IMR-90 (cell line): ENCODE results near the gene TMEM120A. TPM values are rescaled to one million over a fixed set of nuclear protein-coding genes. Genes with fewer than 3 reads are reported as not detected.
"Not testable (repeated sequence)": the region's sequence is repeated elsewhere in the genome, so short reads cannot be mapped to it uniquely, and the experiment has no call there.

ENCODE experiments used
- ATAC-seq: fragments of 200-7000 bp; cut with Tn5 transposase; 2 replicates; pipeline ENCODE4 v1.9.1; 2020; ENCODE audit warnings: low read depth, mild to moderate bottlenecking, moderate library complexity
- BruUV-seq: library from RNA; stranded (reverse); fragments of 400-500 nt; replicated peaks from 2 replicates; lab custom pipeline; 2021; lab: Mats Ljungman, UMichigan
- CTCF ChIA-PET: fragments of 300-600 bp; formaldehyde crosslinking; extraction: SDS; loops from one replicate; lab custom pipeline; 2021; ENCODE audit warnings: antibody characterized with exemption; lab: Yijun Ruan, JAX
- POLR2A ChIA-PET: fragments of 300-600 bp; sonication (Branson Sonifier 250); formaldehyde crosslinking; loops from one replicate; lab custom pipeline; 2022; ENCODE audit warnings: antibody characterized with exemption; ENCODE audit not compliant: unreplicated experiment; lab: Charles Lee
- DNase-seq: peaks from one replicate; pipeline ENCODE4 v3.0.0; 2013
- H2AFZ ChIP-seq: replicated peaks from 2 replicates; pipeline ENCODE3; 2013; ENCODE audit warnings: low read length, mild to moderate bottlenecking; ENCODE audit not compliant: poor library complexity
- H2AK5ac ChIP-seq: 2 replicates; pipeline ENCODE4 v1.6.1; 2013; ENCODE audit warnings: low read depth, low read length, inconsistent platforms
- H2AK9ac ChIP-seq: replicated peaks from 2 replicates; pipeline ENCODE3; 2013; ENCODE audit warnings: mild to moderate bottlenecking, low read depth, low read length, moderate library complexity; ENCODE audit not compliant: poor library complexity
- H2BK120ac ChIP-seq: 2 replicates; pipeline ENCODE4 v1.6.1; 2013; ENCODE audit warnings: low read depth, low read length, inconsistent platforms
- H2BK15ac ChIP-seq: 3 replicates; pipeline ENCODE4 v1.6.1; 2013; ENCODE audit warnings: low read depth, low read length, inconsistent platforms
- H2BK20ac ChIP-seq: 2 replicates; pipeline ENCODE4 v1.6.1; 2013; ENCODE audit warnings: low read depth, mild to moderate bottlenecking, inconsistent platforms, low read length, moderate library complexity
- H2BK5ac ChIP-seq: 2 replicates; pipeline ENCODE4 v1.6.1; 2013; ENCODE audit warnings: mild to moderate bottlenecking, low read depth, low read length, inconsistent platforms; ENCODE audit not compliant: poor library complexity, severe bottlenecking
- H3K14ac ChIP-seq: replicated peaks from 2 replicates; pipeline ENCODE4 v1.6.1; 2013; ENCODE audit warnings: low read depth, low read length, inconsistent platforms
- H3K18ac ChIP-seq: 2 replicates; pipeline ENCODE4 v1.6.1; 2013; ENCODE audit warnings: low read depth, low read length, control low read depth
- H3K23ac ChIP-seq: 2 replicates; pipeline ENCODE4 v1.6.1; 2013; ENCODE audit warnings: low read depth, low read length, inconsistent platforms
- H3K27ac ChIP-seq: 2 replicates; pipeline ENCODE4 v1.5.1; 2013; ENCODE audit warnings: mild to moderate bottlenecking, control low read depth, low read length; ENCODE audit not compliant: insufficient read depth
- H3K27me3 ChIP-seq: 2 replicates; pipeline ENCODE4 v1.6.1; 2013; ENCODE audit warnings: low read length; ENCODE audit not compliant: control insufficient read depth, insufficient read depth
- H3K36me3 ChIP-seq: 2 replicates; pipeline ENCODE4 v1.6.1; 2013; ENCODE audit warnings: low read length, mixed read lengths; ENCODE audit not compliant: control insufficient read depth, insufficient read depth
- H3K4ac ChIP-seq: 2 replicates; pipeline ENCODE4 v1.6.1; 2013; ENCODE audit warnings: low read depth, low read length, inconsistent platforms
- H3K4me1 ChIP-seq: 2 replicates; pipeline ENCODE4 v1.6.1; 2013; ENCODE audit warnings: low read length, mixed read lengths; ENCODE audit not compliant: control insufficient read depth, insufficient read depth
- H3K4me2 ChIP-seq: 2 replicates; pipeline ENCODE4 v1.6.1; 2013; ENCODE audit warnings: low read depth, mild to moderate bottlenecking, control low read depth, low read length, moderate library complexity
- H3K4me3 ChIP-seq: 2 replicates; pipeline ENCODE4 v1.5.1; 2013; ENCODE audit warnings: low read depth, mild to moderate bottlenecking, control low read depth, low read length, moderate library complexity; ENCODE audit not compliant: insufficient read depth
- H3K56ac ChIP-seq: 2 replicates; pipeline ENCODE4 v1.6.1; 2013; ENCODE audit warnings: low read length, inconsistent platforms; ENCODE audit not compliant: insufficient read depth; ENCODE audit errors: extremely low read depth
- H3K79me1 ChIP-seq, 2 experiments: 2 replicates each; pipeline ENCODE4 v1.6.1; 2013; ENCODE audit warnings: low read length in 2 of 2, inconsistent platforms in 1 of 2, low read depth in 1 of 2
- H3K9ac ChIP-seq: 2 replicates; pipeline ENCODE4 v1.6.1; 2013; ENCODE audit warnings: low read depth, low read length, control low read depth
- H3K9me1 ChIP-seq: 2 replicates; pipeline ENCODE4 v1.6.1; 2013; ENCODE audit warnings: low read length, inconsistent platforms; ENCODE audit not compliant: insufficient read depth
- H3K9me3 ChIP-seq: 2 replicates; pipeline ENCODE4 v1.6.1; 2013; ENCODE audit warnings: low read length; ENCODE audit not compliant: control insufficient read depth, insufficient read depth
- H4K20me1 ChIP-seq: 2 replicates; pipeline ENCODE4 v1.6.1; 2013; ENCODE audit warnings: low read length, inconsistent platforms; ENCODE audit not compliant: insufficient read depth
- H4K5ac ChIP-seq: 2 replicates; pipeline ENCODE4 v1.6.1; 2013; ENCODE audit warnings: mild to moderate bottlenecking, low read depth, low read length, control low read depth
- H4K8ac ChIP-seq, 2 experiments: 2 replicates each; pipeline ENCODE4 v1.6.1; 2013; ENCODE audit warnings: low read depth in 2 of 2, low read length in 2 of 2, control low read depth in 1 of 2, inconsistent platforms in 1 of 2
- H4K91ac ChIP-seq: 2 replicates; pipeline ENCODE4 v1.6.1; 2013; ENCODE audit warnings: low read depth, low read length, inconsistent platforms; ENCODE audit not compliant: insufficient read depth
- WGBS, 2 experiments: methylation state at CpG; one replicate each; pipeline versions ENCODE4 v1.1.5 to v1.1.7; 2013; ENCODE audit warnings: missing lambda C conversion rate in 2 of 2; ENCODE audit not compliant: insufficient read length in 1 of 2; ENCODE audit errors: extremely low coverage in 2 of 2; 5-methylcytosine and 5-hydroxymethylcytosine counted together
- dilution Hi-C: fragments of 300-500 bp; cut with HindIII; formaldehyde crosslinking; loops from one replicate; pipeline ENCODE4 v1.14.3; 2018; ENCODE audit warnings: low sequenced_read_pairs; ENCODE audit not compliant: unreplicated experiment
- in situ Hi-C: fragments of 300-500 bp; cut with MboI; formaldehyde crosslinking; loops from 3 replicates; pipeline ENCODE4 v1.14.3; 2019; ENCODE audit warnings: low sequenced_read_pairs, inconsistent platforms, mixed read lengths
- intact Hi-C: fragments of 100-400 bp; cut with micrococcal nuclease; formaldehyde crosslinking; loops from 2 replicates; pipeline ENCODE4 v1.10.0; 2022
- polyA plus RNA-seq, 3 experiments: library from polyadenylated mRNA; depleted of rRNA; stranded (reverse); fragments of >200 nt; gene quantifications; 2 replicates each; pipeline ENCODE4 v1.2.3, GENCODE V29; 2012; ENCODE audit warnings: low replicate concordance in 1 of 3
- total RNA-seq: library from RNA; depleted of rRNA; stranded (reverse); fragments of >200 nt; gene quantifications from 2 replicates; pipeline ENCODE4 v1.2.3, GENCODE V29; 2012

The TMEM120A gene
- total and polyA plus RNA-seq, 2 of the 4 experiments (the other 2 are of a cell fraction), result 32.1 to 39.3 TPM

- H3K23ac ChIP-seq, H3K4me3 ChIP-seq, H2AFZ ChIP-seq, dilution Hi-C loops, H2BK5ac ChIP-seq, H3K9me3 ChIP-seq, H2BK15ac ChIP-seq, H3K9me1 ChIP-seq, ATAC-seq, POLR2A ChIA-PET, BruUV-seq, H3K9ac ChIP-seq, intact Hi-C loops, H3K18ac ChIP-seq, H2BK20ac ChIP-seq, H3K4me2 ChIP-seq, H4K8ac ChIP-seq, H3K56ac ChIP-seq, H2AK5ac ChIP-seq, H3K27ac ChIP-seq, H3K27me3 ChIP-seq, H3K14ac ChIP-seq, H4K20me1 ChIP-seq, H4K5ac ChIP-seq, DNase-seq, H2AK9ac ChIP-seq, H2BK120ac ChIP-seq, H3K4ac ChIP-seq, H3K4me1 ChIP-seq, H4K91ac ChIP-seq: not testable (repeated sequence)
- in situ Hi-C loops, result loop anchor here (25.0 kb wide), 1 partner anchor 492 kb away; no protein-coding TSS in a partner anchor
- CTCF ChIA-PET, result interaction anchor here (0.6 kb wide), 1 partner anchor 157 kb away, joined by 5 read pairs; no protein-coding TSS in a partner anchor
- 100% methylated on average over 1 of the region's 7 CpGs; no CpG with 5 or more reads in 1 of the 2 experiments for WGBS, 2 experiments
- H3K36me3 ChIP-seq, result peaks cover 14% of the 10 kb centered on the region
- peaks cover 2 to 17% of the 10 kb centered on the region in 2 experiments; a peak in 2 of 4 replicates for H3K79me1 ChIP-seq
These were observed 35.3 kb upstream of the TMEM120A start for GRCh38 chr7:76029682-76030081.
